OCI-LY1 (cell line): Measurements from ENCODE around the gene ERH.

ENCODE experiments used
- H2AFZ ChIP-seq: fragments of 200-600 bp; sonication (generic), shearing (Covaris generic); 2 replicates; pipeline ENCODE4 v1.6.0; 2014; ENCODE audit warnings: antibody characterized with exemption, mild to moderate bottlenecking, low read length
- H3F3A ChIP-seq: fragments of 200-600 bp; sonication (generic), shearing (Covaris generic); 2 replicates; pipeline ENCODE4 v1.6.0; 2014; ENCODE audit warnings: mild to moderate bottlenecking, antibody characterized with exemption, low read length, moderate library complexity; ENCODE audit not compliant: insufficient read depth
- H3K27ac ChIP-seq: fragments of 200-600 bp; sonication (generic); 2 replicates; pipeline ENCODE4 v1.5.1; 2014; ENCODE audit warnings: low read length, mixed run types, mild to moderate bottlenecking, low read depth; ENCODE audit not compliant: poor library complexity, severe bottlenecking
- H3K27me3 ChIP-seq: fragments of 200-600 bp; sonication (generic); 2 replicates; pipeline ENCODE4 v1.6.0; 2014; ENCODE audit warnings: antibody characterized with exemption, mild to moderate bottlenecking, low read length, moderate library complexity; ENCODE audit not compliant: insufficient read depth
- H3K36me3 ChIP-seq: fragments of 200-600 bp; sonication (generic); 2 replicates; pipeline ENCODE4 v1.6.1; 2014; ENCODE audit warnings: mild to moderate bottlenecking, antibody characterized with exemption, low read length, moderate library complexity, mixed read lengths; ENCODE audit not compliant: insufficient read depth
- H3K4me1 ChIP-seq: fragments of 200-600 bp; sonication (generic); 2 replicates; pipeline ENCODE4 v1.5.1; 2014; ENCODE audit warnings: mild to moderate bottlenecking, low read length, moderate library complexity; ENCODE audit not compliant: insufficient read depth, severe bottlenecking
- H3K4me2 ChIP-seq: fragments of 200-600 bp; sonication (generic), shearing (Covaris generic); 2 replicates; pipeline ENCODE4 v1.6.1; 2014; ENCODE audit warnings: low read length
- H3K4me3 ChIP-seq: fragments of 200-600 bp; sonication (generic); 2 replicates; pipeline ENCODE4 v1.5.1; 2014; ENCODE audit warnings: low read length, low read depth, mild to moderate bottlenecking, mixed read lengths; ENCODE audit not compliant: poor library complexity, severe bottlenecking
- H3K79me2 ChIP-seq: fragments of 200-600 bp; shearing (Covaris generic); 2 replicates; pipeline ENCODE4 v1.6.1; 2016; ENCODE audit warnings: mixed run types, low read length, mixed read lengths; ENCODE audit not compliant: insufficient read depth
- H3K9ac ChIP-seq: fragments of 200-600 bp; sonication (generic), shearing (Covaris generic); 2 replicates; pipeline ENCODE4 v1.6.1; 2014; ENCODE audit warnings: mild to moderate bottlenecking, low read length, mixed read lengths
- H3K9me2 ChIP-seq: fragments of 200-600 bp; sonication (generic), shearing (Covaris generic); 2 replicates; pipeline ENCODE4 v1.6.1; 2014; ENCODE audit warnings: low read depth, mild to moderate bottlenecking, low read length, mixed read lengths
- H3K9me3 ChIP-seq: fragments of 200-600 bp; shearing (Covaris generic); 2 replicates; pipeline ENCODE4 v1.6.1; 2014; ENCODE audit warnings: low read length, mixed read lengths
- H4K20me1 ChIP-seq: fragments of 200-600 bp; sonication (generic), shearing (Covaris generic); 2 replicates; pipeline ENCODE4 v1.6.0; 2016; ENCODE audit warnings: mild to moderate bottlenecking, low read length; ENCODE audit not compliant: insufficient read depth
- CTCF ChIP-seq: fragments of 200-600 bp; sonication (generic), shearing (Covaris generic); IDR thresholded peaks from 2 replicates; pipeline ENCODE4 v1.5.1; 2017; ENCODE audit warnings: mild to moderate bottlenecking, antibody characterized with exemption, low read length, moderate library complexity, mixed read lengths
- EZH2 ChIP-seq: fragments of 200-600 bp; sonication (generic), shearing (Covaris generic); IDR thresholded peaks from 2 replicates; pipeline ENCODE4 v1.8.0; 2017; ENCODE audit warnings: borderline replicate concordance, mixed run types, mild to moderate bottlenecking, antibody characterized with exemption, low read length, moderate library complexity, mixed read lengths

The ERH gene

GRCh38 chr14:69335371-69335771 is 62.7 kb downstream of the ERH start:
- Histone ChIP-seq H3F3A (no peaks in the 10 kb centered on the region), H3K27ac (no peak overlapping the region), H3K4me2 (no peak overlapping the region), H4K20me1 (no peaks in the 10 kb centered on the region), H3K4me3 (no peak overlapping the region), H3K9me2 (no peaks in the 10 kb centered on the region), H3K9ac (no peak overlapping the region), H3K4me1 (no peaks in the 10 kb centered on the region), H3K36me3 (no peaks in the 10 kb centered on the region), H3K27me3 (peaks cover 5% of the 10 kb centered on the region; the same call in 1 of the 2 replicates), H3K79me2 (no peaks in the 10 kb centered on the region), H2AFZ (no peak overlapping the region), H3K9me3 (no peaks in the 10 kb centered on the region)
- TF ChIP-seq EZH2 (no peak), CTCF (no peak)

GRCh38 chr14:69334576-69334975 is 63.5 kb downstream of the ERH start:
- H3K27me3 ChIP-seq = peaks cover 9% of the 10 kb centered on the region

GRCh38 chr14:69333791-69334337 is 64.2 kb downstream of the ERH start:
- Histone ChIP-seq H3K4me1 (no peaks in the 10 kb centered on the region), H3K9ac (no peak overlapping the region), H3F3A (no peaks in the 10 kb centered on the region), H3K4me3 (no peak overlapping the region), H3K4me2 (no peak overlapping the region), H3K27ac (no peak overlapping the region), H3K9me3 (no peaks in the 10 kb centered on the region), H4K20me1 (no peaks in the 10 kb centered on the region), H3K79me2 (no peaks in the 10 kb centered on the region), H3K9me2 (no peaks in the 10 kb centered on the region), H2AFZ (no peak overlapping the region), H3K36me3 (no peaks in the 10 kb centered on the region), H3K27me3 (peaks cover 9% of the 10 kb centered on the region)
- TF ChIP-seq CTCF (no peak), EZH2 (no peak)

More at GRCh38 chr14:69334576-69334975, 63.5 kb downstream of the ERH start:
- H3F3A ChIP-seq = no peaks in the 10 kb centered on the region
- H3K9ac ChIP-seq = no peak overlapping the region
- H3K36me3 ChIP-seq = no peaks in the 10 kb centered on the region
- no peak overlapping the region for H2AFZ ChIP-seq
- H3K9me3 ChIP-seq = no peaks in the 10 kb centered on the region
- no peak for TF ChIP-seq EZH2
- no peak for TF ChIP-seq CTCF
- H3K4me1 ChIP-seq = no peaks in the 10 kb centered on the region
- H3K4me2 ChIP-seq = no peak overlapping the region
- H3K79me2 ChIP-seq = no peaks in the 10 kb centered on the region
- H3K9me2 ChIP-seq = no peaks in the 10 kb centered on the region
- no peak overlapping the region for H3K27ac ChIP-seq
- H3K4me3 ChIP-seq = no peak overlapping the region
- no peaks in the 10 kb centered on the region for H4K20me1 ChIP-seq
